ENCODE measurements around the gene COMMD4. TPM values are rescaled to one million over a fixed set of nuclear protein-coding genes. Genes with fewer than 3 reads are reported as not detected.
A peak's percentile ranks its signal among the peaks of the same experiment; 100 is the strongest.
"Not testable (repeated sequence)": the region's sequence is repeated elsewhere in the genome, so short reads cannot be mapped to it uniquely, and the experiment has no call there.

Gene COMMD4
- total RNA-seq (10 to 100 TPM; 29.0 to 45.6 (median 38.0) TPM), polyA plus RNA-seq (10 to 100 TPM; 59.5 to 74.3 TPM)
- long read RNA-seq, donor 1, full-length matches to known transcripts: 11 of 20 reads
- long read RNA-seq, donor 1, partial matches to known transcripts: 7 of 20 reads
- long read RNA-seq, donor 1, other reads (novel, unspliced or antisense): 2 of 20 reads
- long read RNA-seq, donor 2, full-length matches to known transcripts: 11 of 14 reads
- long read RNA-seq, donor 2, partial matches to known transcripts: 0 of 14 reads
- long read RNA-seq, donor 2, other reads (novel, unspliced or antisense): 3 of 14 reads
- long read RNA-seq, donor 3, full-length matches to known transcripts: 4 of 8 reads
- long read RNA-seq, donor 3, partial matches to known transcripts: 2 of 8 reads
- long read RNA-seq, donor 3, other reads (novel, unspliced or antisense): 2 of 8 reads

GRCh38 chr15:75335705-75336355, at the start of gene COMMD4:
COMMD4 (plus strand) TSS chr15:75336063; CDS start chr15:75336090, 27 bp downstream.
- H3K9me3 ChIP-seq: no peaks in the 10 kb centered on the region
- DNase-seq: peak; percentile 95 to 97
- intact Hi-C loops (cut with DNase I): loop anchor here in 1 of 10 donors (10.0 kb wide), 1 partner anchor 311 kb away; the partner anchor contains the start of gene PPCDC
- H3K27ac ChIP-seq: peak within 1 kb of the TSS in 9 of 10 donors; percentile 37 to 88 (median 64)
- no peak for TF ChIP-seq CTCF (IDR thresholded peaks at IDR 0.05)
- no peaks in the 10 kb centered on the region for H3K27me3 ChIP-seq
- WGBS, 2 donors: 1% methylated on average over 38 to 42 of the region's 42 CpGs
- H3K4me3 ChIP-seq: peak within 1 kb of the TSS; percentile 67 to 83 (median 78)
- ATAC-seq: peak; percentile 87 to 98 (median 95)
- H3K36me3 ChIP-seq: peaks cover 0 to 25% (median 0%) of the 10 kb centered on the region in 9 donors
- H3K4me1 ChIP-seq: peaks cover 4 to 24% (median 13%) of the 10 kb centered on the region in 9 donors

- 76 to 84% methylated on average over 4 to 5 of the region's 18 CpGs for WGBS, 2 donors
- intact Hi-C loops (cut with DNase I); ATAC-seq: not testable (repeated sequence)
Measured at GRCh38 chr15:75293660-75294059, 42.2 kb upstream of the COMMD4 start.

GRCh38 chr15:75298541-75299310, 37.1 kb upstream of the COMMD4 start:
- H3K9me3 ChIP-seq; H3K4me3 ChIP-seq; DNase-seq; H3K27me3 ChIP-seq; H3K4me1 ChIP-seq; intact Hi-C loops (cut with DNase I); H3K36me3 ChIP-seq; H3K27ac ChIP-seq: not testable (repeated sequence)
- ATAC-seq: peak; percentile 28 to 85 (median 78)
- WGBS, 2 donors: 83 to 87% methylated on average over 5 to 6 of the region's 13 CpGs

More at GRCh38 chr15:75293660-75294059, 42.2 kb upstream of the COMMD4 start:
- not testable (repeated sequence) for H3K4me3 ChIP-seq, H3K27ac ChIP-seq, H3K9me3 ChIP-seq, DNase-seq, H3K36me3 ChIP-seq, H3K4me1 ChIP-seq, H3K27me3 ChIP-seq

GRCh38 chr15:75299311-75299688, 36.6 kb upstream of the COMMD4 start:
- H3K27ac ChIP-seq; intact Hi-C loops (cut with DNase I); H3K36me3 ChIP-seq; H3K4me3 ChIP-seq; H3K27me3 ChIP-seq; H3K9me3 ChIP-seq; H3K4me1 ChIP-seq: not testable (repeated sequence)
- peak; percentile 31 to 64 (median 57) for TF ChIP-seq CTCF (IDR thresholded peaks at IDR 0.05)
- peak; percentile 51 to 93 (median 86) for ATAC-seq
- peak; percentile 49 to 69 for DNase-seq
- 17 to 20% methylated on average over 5 to 6 of the region's 6 CpGs for WGBS, 2 donors

- H3K36me3 ChIP-seq, H3K27me3 ChIP-seq, H3K4me1 ChIP-seq, DNase-seq, H3K27ac ChIP-seq, H3K9me3 ChIP-seq, H3K4me3 ChIP-seq, ATAC-seq: not testable (repeated sequence)
- 69 to 75% methylated on average over 5 to 6 of the region's 6 CpGs for WGBS, 2 donors
- intact Hi-C loops (cut with DNase I): loop anchor here in 4 of 10 donors (5.0 to 10.0 kb wide), 3 partner anchors 55 to 285 kb away; no protein-coding TSS in a partner anchor
Measured at GRCh38 chr15:75300026-75300425, 35.8 kb upstream of the COMMD4 start.

All from heart right ventricle (tissue), 16 donors.